Calu3 (cell line): Measurements from ENCODE around the gene FAM186B. TPM values are rescaled to one million over a fixed set of nuclear protein-coding genes. Genes with fewer than 3 reads are reported as not detected.
A peak's percentile ranks its signal among the peaks of the same experiment; 100 is the strongest.

Experiments
- BruUV-seq: library from RNA; stranded (reverse); fragments of 400-500 nt; replicated peaks from 2 replicates; lab custom pipeline; 2021; lab: Mats Ljungman, UMichigan
- CTCF ChIA-PET: fragments of 300-600 bp; sonication (Branson Sonifier 250); formaldehyde crosslinking; loops from one replicate; lab custom pipeline; 2022; ENCODE audit warnings: antibody characterized with exemption; lab: Charles Lee
- DNase-seq: peaks from one replicate; pipeline ENCODE4 v3.0.0; 2022
- H3K27ac Mint-ChIP-seq: one replicate; pipeline ENCODE4 v1.8.0; 2022; ENCODE audit warnings: mixed read lengths; ENCODE audit not compliant: unreplicated experiment
- H3K27me3 Mint-ChIP-seq: one replicate; pipeline ENCODE4 v1.8.0; 2022; ENCODE audit warnings: mixed read lengths; ENCODE audit not compliant: unreplicated experiment
- H3K36me3 Mint-ChIP-seq: one replicate; pipeline ENCODE4 v1.8.0; 2022; ENCODE audit warnings: mild to moderate bottlenecking, moderate library complexity, mixed read lengths; ENCODE audit not compliant: insufficient read depth, unreplicated experiment
- H3K4me1 Mint-ChIP-seq: one replicate; pipeline ENCODE4 v1.8.0; 2022; ENCODE audit warnings: mild to moderate bottlenecking, low read depth, mixed read lengths; ENCODE audit not compliant: unreplicated experiment
- H3K4me3 Mint-ChIP-seq: one replicate; pipeline ENCODE4 v1.8.0; 2022; ENCODE audit warnings: mild to moderate bottlenecking, low read depth, moderate library complexity, mixed read lengths; ENCODE audit not compliant: unreplicated experiment
- H3K9me3 Mint-ChIP-seq: one replicate; pipeline ENCODE4 v1.8.0; 2022; ENCODE audit warnings: low read depth, mixed read lengths; ENCODE audit not compliant: unreplicated experiment
- CTCF ChIP-seq: fragments of 200-600 bp; IDR thresholded peaks from one replicate; pipeline ENCODE4 v1.8.0; 2022; ENCODE audit warnings: antibody characterized with exemption; ENCODE audit not compliant: unreplicated experiment
- intact Hi-C: fragments of 100-400 bp; cut with micrococcal nuclease; formaldehyde crosslinking; loops from one replicate; pipeline ENCODE4 v1.10.0; 2022; ENCODE audit not compliant: unreplicated experiment
- total RNA-seq: library from RNA; stranded (reverse); gene quantifications from 2 replicates; pipeline ENCODE4 v1.2.3, GENCODE V29; 2022

The FAM186B gene
- total RNA-seq, 1 experiment from 2014 or later: 0.47 TPM

GRCh38 chr12:49577589-49578315 lies 27.7 kb downstream of the FAM186B start:
- DNase-seq: no peak
- Mint-ChIP-seq H3K27me3 (no peaks in the 10 kb centered on the region), H3K4me3 (no peak overlapping the region), H3K4me1 (no peaks in the 10 kb centered on the region), H3K27ac (no peak overlapping the region), H3K9me3 (no peaks in the 10 kb centered on the region), H3K36me3 (peaks cover 5% of the 10 kb centered on the region)
- CTCF ChIA-PET: no interaction called here
- intact Hi-C loops: no loop called here
- no peak for TF ChIP-seq CTCF
- BruUV-seq: no TSS peak

- H3K9me3 Mint-ChIP-seq: peaks cover 3% of the 10 kb centered on the region
- H3K27me3 Mint-ChIP-seq: no peaks in the 10 kb centered on the region
- CTCF ChIA-PET: interaction anchor here (0.8 kb wide), 1 partner anchor 221 kb away, joined by 3 read pairs; no protein-coding TSS in a partner anchor
- DNase-seq: no peak
- intact Hi-C loops: no loop called here
- H3K36me3 Mint-ChIP-seq: peaks cover 28% of the 10 kb centered on the region
- no TSS peak for BruUV-seq
- H3K4me3 Mint-ChIP-seq: peak overlapping the region; percentile 96
- no peak for TF ChIP-seq CTCF
- peak overlapping the region; percentile 94 for H3K27ac Mint-ChIP-seq
- H3K4me1 Mint-ChIP-seq: peaks cover 17% of the 10 kb centered on the region
These were observed 36.8 kb downstream of the FAM186B start for GRCh38 chr12:49568442-49569162.

DNA sequence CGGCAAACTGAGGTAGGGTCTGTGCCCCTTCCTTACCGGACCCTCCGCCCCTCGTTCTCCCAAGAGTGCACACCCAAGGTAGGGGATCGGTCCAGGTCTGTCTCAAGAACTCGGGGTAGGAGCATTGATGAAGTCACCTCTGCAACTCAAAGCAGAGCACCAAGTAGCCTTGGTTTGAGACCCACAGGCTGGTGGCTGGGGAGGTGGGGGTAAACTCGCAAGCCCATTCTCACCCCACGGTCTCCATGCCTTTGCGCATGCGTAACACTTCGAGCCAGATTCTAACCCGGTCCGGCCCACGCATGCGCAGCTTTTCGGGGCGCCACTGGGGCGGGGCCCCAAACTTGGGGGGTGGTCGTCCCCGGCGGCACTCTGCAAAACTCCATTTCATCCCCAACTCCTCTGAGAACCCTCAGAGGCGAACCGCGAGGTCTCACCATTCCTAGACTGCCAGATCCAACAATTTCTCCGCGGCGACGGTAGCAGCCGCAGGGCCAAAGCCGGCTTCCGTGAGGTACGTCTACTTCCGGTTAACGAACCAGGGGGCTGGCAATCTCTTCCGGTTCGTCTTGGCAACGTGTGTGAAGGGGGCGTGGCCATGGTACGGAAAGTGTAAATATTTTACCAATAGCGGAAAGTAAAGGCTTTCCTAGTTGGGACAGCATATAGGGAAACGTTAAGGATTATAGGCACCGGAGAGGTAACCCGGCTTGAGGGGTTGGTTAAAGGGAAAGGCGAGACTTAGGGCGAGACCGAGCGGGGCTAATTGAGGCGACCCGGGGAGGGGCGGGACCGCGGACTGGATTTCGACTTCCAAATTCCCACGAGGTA lies 37.6 kb downstream of the FAM186B start, which contains the start of gene MCRS1:
TSS of gene MCRS1 (minus strand) at position 532 of the 831 bp plus-strand sequence. CDS start 1,411 bp downstream, outside the sequence.
- Mint-ChIP-seq H3K4me3 (peak within 1 kb of the TSS; percentile 96), H3K36me3 (peaks cover 33% of the 10 kb centered on the region), H3K4me1 (peaks cover 17% of the 10 kb centered on the region), H3K27ac (peak within 1 kb of the TSS; percentile 94), H3K27me3 (no peaks in the 10 kb centered on the region), H3K9me3 (peaks cover 3% of the 10 kb centered on the region)
- no peak for TF ChIP-seq CTCF
- CTCF ChIA-PET: interaction anchor here (0.6 to 1.4 kb wide), 2 partner anchors 13 to 207 kb away, joined by 4 to 7 read pairs; no protein-coding TSS in a partner anchor
- TSS peak; percentile 88 for BruUV-seq
- peak; percentile 79 for DNase-seq
- intact Hi-C loops: no loop called here

DNA sequence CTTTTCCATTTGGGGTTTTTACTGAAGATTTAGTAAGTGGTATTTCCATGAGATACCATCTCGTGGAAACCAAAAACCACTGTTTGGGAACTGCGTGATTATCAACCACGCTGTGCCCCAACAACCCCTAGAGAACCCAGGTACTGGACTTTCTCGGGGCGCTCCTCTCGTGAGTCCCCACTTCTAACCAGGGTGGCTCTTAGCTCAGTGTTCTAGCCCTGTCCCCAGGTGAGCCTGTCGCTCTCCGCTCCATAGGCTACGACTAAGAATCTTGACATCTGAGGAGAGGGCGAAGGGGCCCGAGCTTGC lies 38.2 kb downstream of the FAM186B start:
- Mint-ChIP-seq H3K4me3 (peak overlapping the region; percentile 96), H3K36me3 (peaks cover 33% of the 10 kb centered on the region), H3K27me3 (no peaks in the 10 kb centered on the region), H3K27ac (peak overlapping the region; percentile 94), H3K9me3 (peaks cover 3% of the 10 kb centered on the region), H3K4me1 (peaks cover 17% of the 10 kb centered on the region)
- no peak for TF ChIP-seq CTCF
- intact Hi-C loops: no loop called here
- CTCF ChIA-PET: interaction anchor here (0.6 to 1.4 kb wide), 2 partner anchors 13 to 207 kb away, joined by 4 to 7 read pairs; no protein-coding TSS in a partner anchor
- DNase-seq: no peak
- no TSS peak for BruUV-seq
